ENCODE data around the gene NACC2.

Gene NACC2

GRCh38 chr9:135992486-135993408 is 102.3 kb downstream of the NACC2 start:
- Histone ChIP-seq H3K36me3 (no peaks in the 10 kb centered on the region), H3K4me3 (peak overlapping the region; percentile 1 to 34), H3K9me3 (no peaks in the 10 kb centered on the region), H3K27me3 (peaks cover 0 to 23% of the 10 kb centered on the region in 2 donors), H3K27ac (peak overlapping the region; percentile 6 to 39), H3K4me1 (peaks cover 0 to 28% (median 22%) of the 10 kb centered on the region in 4 donors)
- peak; percentile 79 to 81 for DNase-seq
- intact Hi-C loops (cut with DNase I; ENCODE audit: low total_unique reads) = no loop called here
- no peak for TF ChIP-seq CTCF (IDR thresholded peaks at IDR 0.05)

DNA sequence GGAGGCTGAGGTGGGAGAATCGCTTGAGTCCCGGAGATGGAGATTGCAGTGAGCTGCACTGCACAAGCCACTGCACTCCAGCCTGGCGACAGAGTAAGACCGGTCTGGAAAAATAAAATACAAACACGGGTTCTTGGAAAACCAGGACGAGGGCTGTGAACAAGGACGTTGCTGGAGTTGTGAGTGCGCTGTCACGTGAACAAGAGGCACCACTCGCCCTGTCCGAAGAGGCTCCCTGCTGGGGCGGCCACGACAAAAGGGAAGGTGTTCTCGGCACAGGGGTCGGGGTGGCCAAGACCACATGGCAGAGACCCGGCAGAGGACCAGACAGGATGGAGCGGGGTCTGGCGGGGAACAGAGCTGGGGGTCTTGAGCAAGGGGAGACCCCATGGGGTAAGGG is 103.3 kb downstream of the NACC2 start:
- Histone ChIP-seq H3K4me3 (no peak overlapping the region), H3K27ac (no peak overlapping the region)

DNA sequence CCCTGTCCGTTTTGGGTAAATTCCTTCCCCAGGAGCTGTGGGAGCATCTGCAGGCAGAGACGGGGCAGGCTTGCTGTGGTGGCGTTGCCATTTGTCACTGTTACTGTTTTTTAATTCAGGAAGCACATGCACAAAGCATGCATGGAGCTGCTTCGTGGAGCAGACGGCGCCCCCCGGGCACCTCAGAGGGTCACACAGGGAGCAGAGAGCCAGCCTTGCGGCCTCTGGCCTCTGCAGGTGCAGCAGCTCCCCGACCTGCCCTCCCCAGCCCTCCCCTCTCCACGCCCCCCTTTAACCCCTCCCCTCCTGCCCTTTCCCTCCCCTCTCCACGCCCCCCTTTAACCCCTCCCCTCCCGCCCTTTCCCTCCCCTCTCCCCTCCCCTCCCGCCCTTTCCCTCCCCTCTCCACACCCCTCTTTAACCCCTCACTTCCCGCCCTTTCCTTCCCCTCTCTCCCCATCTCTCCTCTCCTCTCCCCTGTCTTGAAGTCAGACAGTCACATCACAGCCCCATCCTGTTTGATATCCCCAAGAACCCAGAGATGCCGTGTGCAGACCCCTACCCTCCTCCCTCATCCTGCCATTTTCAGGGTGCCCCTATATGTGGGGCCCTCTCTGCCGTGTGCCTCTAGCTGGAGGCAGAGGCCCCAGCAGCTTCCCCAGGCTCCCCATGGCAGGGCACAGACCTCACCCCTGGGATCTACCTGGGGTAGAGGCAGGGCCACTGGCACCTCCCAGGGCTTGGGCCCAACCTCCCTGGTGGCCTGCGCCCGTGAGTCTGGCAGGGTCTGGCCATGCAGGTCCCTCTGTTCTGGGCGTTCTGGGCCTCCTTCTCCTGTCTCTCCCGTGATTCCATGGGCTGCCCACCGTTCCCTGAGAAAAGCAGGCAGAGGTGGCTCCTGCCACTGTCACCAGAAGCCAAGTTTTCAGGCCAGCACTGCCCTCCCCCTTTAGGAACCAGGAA is 104.3 kb downstream of the NACC2 start:
- peaks cover 0 to 37% of the 10 kb centered on the region in 2 donors for H3K27me3 ChIP-seq
- no peak for TF ChIP-seq CTCF (IDR thresholded peaks at IDR 0.05)
- intact Hi-C loops (cut with DNase I; ENCODE audit: low total_unique reads) = no loop called here
- H3K4me1 ChIP-seq = peaks cover 0 to 28% (median 22%) of the 10 kb centered on the region in 4 donors
- H3K4me3 ChIP-seq = no peak overlapping the region
- H3K27ac ChIP-seq = no peak overlapping the region
- H3K9me3 ChIP-seq = no peaks in the 10 kb centered on the region
- no peak for DNase-seq
- no peaks in the 10 kb centered on the region for H3K36me3 ChIP-seq

More for the DNA sequence above, 103.3 kb downstream of the NACC2 start:
- TF ChIP-seq CTCF (IDR thresholded peaks at IDR 0.05) = no peak
- Histone ChIP-seq H3K36me3 (no peaks in the 10 kb centered on the region), H3K4me1 (peaks cover 0 to 28% (median 22%) of the 10 kb centered on the region in 4 donors), H3K9me3 (no peaks in the 10 kb centered on the region), H3K27me3 (peaks cover 0 to 27% of the 10 kb centered on the region in 2 donors)
- DNase-seq = no peak
- intact Hi-C loops (cut with DNase I; ENCODE audit: low total_unique reads) = no loop called here

GRCh38 chr9:135989722-135990467 is 105.2 kb downstream of the NACC2 start:
- DNase-seq = no peak
- H3K36me3 ChIP-seq = no peaks in the 10 kb centered on the region
- no peaks in the 10 kb centered on the region for H3K9me3 ChIP-seq
- H3K4me1 ChIP-seq = peaks cover 0 to 28% (median 22%) of the 10 kb centered on the region in 4 donors
- H3K27ac ChIP-seq = no peak overlapping the region
- no peak overlapping the region for H3K4me3 ChIP-seq
- intact Hi-C loops (cut with DNase I; ENCODE audit: low total_unique reads) = no loop called here
- TF ChIP-seq CTCF (IDR thresholded peaks at IDR 0.05) = no peak
- H3K27me3 ChIP-seq = peaks cover 0 to 44% of the 10 kb centered on the region in 2 donors

DNA sequence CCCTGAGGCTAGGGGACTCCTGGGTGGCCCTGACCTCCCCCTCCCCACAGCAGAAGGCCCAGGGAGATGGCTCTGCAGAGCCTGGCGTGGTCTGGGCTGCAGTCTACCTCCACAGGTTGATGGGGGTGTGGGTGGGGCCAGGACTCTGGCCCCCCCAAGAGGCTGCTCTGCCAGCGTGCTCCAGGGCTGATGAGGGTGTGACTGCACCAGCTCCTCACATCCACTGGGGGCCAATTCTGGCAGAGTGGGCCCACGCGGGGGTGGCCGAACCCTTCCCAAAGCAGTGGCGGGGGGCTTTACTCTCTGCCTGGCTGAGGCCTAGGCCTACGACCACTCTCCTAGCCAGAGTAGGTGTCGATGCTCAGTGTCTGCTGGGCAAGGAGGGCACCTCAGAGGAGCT is 105.9 kb downstream of the NACC2 start:
- H3K4me3 ChIP-seq = no peak overlapping the region
- TF ChIP-seq CTCF (IDR thresholded peaks at IDR 0.05) = no peak
- peaks cover 0 to 28% (median 22%) of the 10 kb centered on the region in 4 donors for H3K4me1 ChIP-seq
- intact Hi-C loops (cut with DNase I; ENCODE audit: low total_unique reads) = no loop called here
- no peak overlapping the region for H3K27ac ChIP-seq
- no peak for DNase-seq
- H3K36me3 ChIP-seq = no peaks in the 10 kb centered on the region
- peaks cover 0 to 51% of the 10 kb centered on the region in 2 donors for H3K27me3 ChIP-seq
- no peaks in the 10 kb centered on the region for H3K9me3 ChIP-seq

All from tibial artery (tissue), 4 donors.